GM18499 (cell line): ENCODE data around the gene GALNT1.

ENCODE experiments used
- ATAC-seq: cut with Tn5 transposase; IDR thresholded peaks from one replicate; pipeline ENCODE4 v1.9.1; 2021; ENCODE audit warnings: moderate number of reproducible peaks; ENCODE audit not compliant: insufficient read depth, unreplicated experiment

GALNT1 gene

DNA sequence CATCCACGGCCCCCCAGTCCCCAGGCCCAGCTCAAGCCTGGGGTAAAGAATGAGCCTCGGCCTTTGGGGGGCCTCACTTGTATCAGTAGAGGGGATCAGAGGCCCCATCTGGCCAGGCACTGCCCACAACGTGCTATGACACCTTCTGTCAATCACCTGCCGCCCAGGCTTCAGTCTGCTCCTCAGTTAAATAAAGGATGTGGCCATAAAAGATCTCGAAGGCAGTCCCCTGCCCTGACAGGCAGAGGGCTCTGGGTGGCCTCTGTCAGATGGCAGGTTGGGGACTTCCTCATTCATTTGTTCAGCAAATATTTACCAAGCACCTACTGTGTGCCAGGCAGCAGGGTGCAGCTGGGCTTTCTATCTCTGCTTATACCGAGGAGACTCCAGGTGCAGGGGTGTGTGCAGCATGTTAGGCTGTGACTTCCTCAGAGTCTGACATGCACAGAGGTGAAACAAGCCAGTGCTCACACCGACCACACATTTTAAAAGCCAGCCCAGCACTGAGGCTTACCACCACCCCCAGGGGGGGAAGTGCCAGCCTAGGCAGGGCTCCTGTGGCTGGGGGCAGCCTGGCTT lies 166.4 kb downstream of the GALNT1 start:
- no peak for ATAC-seq

DNA sequence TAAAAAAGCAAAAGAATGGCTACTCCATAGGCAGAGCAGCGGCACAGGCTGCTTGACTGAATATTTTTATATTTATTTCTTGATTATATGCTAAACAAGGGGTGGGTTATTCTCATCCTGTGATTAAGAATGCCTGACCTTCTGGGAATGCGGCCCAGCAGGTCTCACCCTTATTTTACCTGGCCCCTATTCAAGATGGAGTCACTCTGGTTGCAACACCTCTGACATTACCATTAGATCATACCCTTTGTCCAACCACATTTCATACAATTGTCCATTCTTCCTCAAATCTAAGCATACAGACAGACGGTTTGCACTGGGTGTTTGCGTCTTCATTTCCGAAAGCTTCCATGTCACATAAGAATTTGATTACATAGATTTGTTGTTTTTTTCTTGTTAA lies 168.2 kb downstream of the GALNT1 start:
- ATAC-seq = no peak

DNA sequence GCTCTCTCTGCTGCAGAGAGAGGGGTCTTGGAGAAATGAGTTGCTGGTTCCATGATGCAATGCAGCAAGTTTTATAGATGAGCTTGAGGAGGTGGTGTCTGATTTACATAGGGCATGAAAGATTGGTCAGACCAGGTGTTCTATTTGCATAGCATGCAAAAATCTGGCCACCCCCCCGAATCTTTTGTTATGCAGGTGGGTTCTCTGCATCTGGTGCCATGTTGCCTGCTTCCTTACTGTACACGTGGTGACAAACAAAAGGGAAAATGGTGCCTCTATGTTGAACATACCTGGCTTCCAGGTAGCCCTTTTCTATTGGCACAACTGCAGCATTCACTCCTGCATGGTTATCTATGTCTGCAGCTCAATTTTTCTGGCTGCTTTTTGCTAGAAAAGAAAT lies 169.4 kb downstream of the GALNT1 start:
- ATAC-seq = no peak

DNA sequence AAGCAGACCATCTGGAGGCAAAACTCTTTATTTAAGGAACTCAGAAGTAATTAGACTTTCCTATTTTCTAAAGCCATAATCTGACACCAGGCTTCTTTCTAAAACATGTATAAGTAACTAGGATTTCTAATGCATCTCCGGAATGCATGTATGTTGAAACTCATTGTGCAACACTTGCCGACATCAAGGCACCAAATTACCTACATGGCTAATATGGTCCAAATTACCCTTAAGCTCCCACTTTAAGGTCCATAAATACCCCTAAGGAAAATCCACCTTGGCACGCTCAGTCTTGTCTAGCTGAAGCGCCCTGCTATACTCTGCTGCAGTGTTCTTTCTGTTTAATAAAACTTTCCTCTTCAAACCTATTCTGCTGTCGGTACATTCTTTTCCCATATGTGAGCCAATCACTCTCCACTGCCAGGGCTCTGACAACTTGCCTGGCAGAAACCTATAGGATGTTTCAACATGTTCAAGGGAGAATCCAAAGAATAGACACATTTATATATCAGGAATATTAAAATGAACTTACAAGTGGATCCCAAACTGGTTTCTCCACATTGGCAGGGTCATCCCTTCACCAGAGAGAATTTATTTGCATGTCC lies 171.9 kb downstream of the GALNT1 start:
- ATAC-seq = no peak

DNA sequence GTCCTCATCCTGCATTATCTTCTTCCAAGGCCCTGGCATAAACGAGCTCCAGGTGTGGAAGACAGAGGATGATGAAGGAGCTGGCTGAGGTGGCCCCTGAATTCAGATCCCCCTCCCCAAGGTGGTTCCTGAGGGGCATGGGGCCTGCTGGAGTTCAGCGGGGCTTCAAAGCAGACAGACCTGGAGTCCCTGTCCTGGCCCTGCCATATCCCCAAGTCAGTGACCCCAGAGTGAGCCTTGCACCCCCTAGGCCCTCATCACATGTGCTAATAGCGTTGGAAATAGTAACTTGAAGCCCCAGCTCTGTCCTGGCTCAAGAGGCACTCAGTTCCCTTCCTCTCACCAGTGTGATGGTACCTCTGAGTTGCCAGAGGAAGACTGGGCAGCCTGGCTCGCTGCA lies 172.9 kb downstream of the GALNT1 start:
- ATAC-seq = no peak

DNA sequence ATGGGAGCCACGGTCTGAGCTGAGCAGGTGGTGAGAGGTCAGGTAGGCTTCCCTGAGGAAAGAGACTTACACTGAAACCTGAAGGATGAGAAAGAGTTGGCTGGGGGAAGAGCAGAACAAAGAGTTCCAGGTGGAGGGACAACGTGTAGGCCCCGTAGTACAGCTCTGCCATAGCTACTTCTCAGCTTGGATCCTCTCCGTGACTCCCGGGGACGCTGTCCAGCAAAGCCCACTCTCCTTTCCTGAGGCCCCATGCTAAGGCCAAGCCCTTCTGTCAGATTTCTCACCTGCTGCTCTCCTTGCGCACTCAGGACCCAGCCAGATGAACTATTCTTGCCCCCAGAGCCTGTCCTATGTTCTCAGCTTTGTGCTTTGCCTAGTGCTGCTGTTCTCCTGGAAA lies 173.8 kb downstream of the GALNT1 start:
- ATAC-seq = no peak

DNA sequence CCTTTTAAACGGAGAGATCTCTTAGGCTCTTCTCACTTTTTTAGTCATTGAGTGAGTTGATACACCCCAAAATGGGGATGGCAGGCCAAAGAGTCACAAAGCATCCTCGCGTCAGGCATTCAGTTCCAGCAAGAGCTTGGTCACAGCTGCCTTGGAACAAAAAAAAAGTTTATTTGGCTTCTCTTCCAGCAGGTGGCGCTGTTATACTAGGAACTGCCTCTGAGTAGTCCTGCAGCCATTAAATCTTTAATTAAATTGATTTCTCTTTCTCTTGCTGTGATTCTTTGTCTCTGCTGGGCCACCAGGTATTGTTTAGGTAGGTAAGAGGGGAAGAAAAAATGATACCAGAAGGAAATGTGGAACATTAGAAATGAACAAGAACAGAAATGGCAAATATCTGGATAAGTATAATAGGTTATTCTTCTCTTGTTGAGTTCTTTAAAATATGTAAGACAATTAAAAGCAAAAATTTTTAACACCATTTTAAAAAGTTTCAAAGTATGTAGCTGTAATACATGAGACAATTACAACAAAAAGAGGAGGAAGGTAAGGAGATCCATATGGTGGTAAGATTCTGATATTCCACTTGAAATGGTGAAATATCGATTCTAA lies 175.1 kb downstream of the GALNT1 start:
- no peak for ATAC-seq
